HEK293T (cell line): ENCODE data around the gene SFMBT1.

ENCODE experiments used
- ARNT ChIP-seq: fragments of 450-650 bp; IDR thresholded peaks from 2 replicates; pipeline ENCODE4 v1.6.1; 2017; ENCODE audit warnings: mild to moderate bottlenecking
- BHLHE40 ChIP-seq: fragments of 450-650 bp; IDR thresholded peaks from 2 replicates; pipeline ENCODE4 v1.6.1; 2016; ENCODE audit warnings: mild to moderate bottlenecking, moderate library complexity, borderline replicate concordance
- ELF4 ChIP-seq: fragments of 450-650 bp; IDR thresholded peaks from 2 replicates; pipeline ENCODE4 v1.6.1; 2017; ENCODE audit warnings: antibody characterized with exemption
- FOXK2 ChIP-seq: fragments of 450-650 bp; IDR thresholded peaks from 2 replicates; pipeline ENCODE4 v1.6.1; 2016; ENCODE audit warnings: mild to moderate bottlenecking
- FOXM1 ChIP-seq: fragments of 450-650 bp; IDR thresholded peaks from 2 replicates; pipeline ENCODE4 v1.6.1; 2017; ENCODE audit warnings: mild to moderate bottlenecking, borderline replicate concordance
- HDGF ChIP-seq: fragments of 450-650 bp; IDR thresholded peaks from 2 replicates; pipeline ENCODE4 v1.6.1; 2017; ENCODE audit warnings: antibody characterized with exemption, borderline replicate concordance
- LEF1 ChIP-seq: fragments of 450-650 bp; IDR thresholded peaks from 2 replicates; pipeline ENCODE4 v1.6.1; 2017; ENCODE audit warnings: mild to moderate bottlenecking, borderline replicate concordance
- SP1 ChIP-seq: fragments of 450-650 bp; IDR thresholded peaks from 2 replicates; pipeline ENCODE4 v1.6.1; 2017
- SUZ12 ChIP-seq: fragments of 450-650 bp; IDR thresholded peaks from 2 replicates; pipeline ENCODE4 v1.6.1; 2016; ENCODE audit warnings: mild to moderate bottlenecking
- TARDBP ChIP-seq: fragments of 450-650 bp; IDR thresholded peaks from 2 replicates; pipeline ENCODE4 v1.6.1; 2016

DNA sequence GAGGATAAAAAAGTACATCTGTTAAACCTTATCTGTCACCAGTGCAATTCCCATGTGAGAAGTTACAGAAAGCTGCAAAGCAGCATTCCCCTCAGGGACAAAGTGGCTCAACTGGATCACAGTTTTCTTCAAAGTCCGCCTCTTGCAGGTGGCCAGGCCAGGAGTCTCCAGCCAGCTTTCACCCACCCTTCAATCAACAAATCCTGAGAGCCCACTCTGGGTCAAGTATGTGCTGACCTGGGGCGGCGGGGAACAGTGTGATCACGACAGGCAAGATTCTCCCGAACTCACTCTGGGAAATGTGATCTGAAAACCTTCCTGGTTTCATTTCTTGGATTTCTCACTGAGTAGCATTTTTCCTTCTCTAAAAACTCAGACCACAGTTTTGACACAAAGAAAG, 45.1 kb upstream of the SFMBT1 start:
- TF ChIP-seq HDGF: no peak
- no peak for TF ChIP-seq FOXM1
- TF ChIP-seq TARDBP: no peak
- no peak for TF ChIP-seq SUZ12
- TF ChIP-seq LEF1: no peak
- no peak for TF ChIP-seq BHLHE40
- no peak for TF ChIP-seq SP1
- TF ChIP-seq FOXK2: no peak
- TF ChIP-seq ARNT: no peak
- no peak for TF ChIP-seq ELF4
